Tibial artery (tissue), 4 donors: ENCODE measurements around the gene SCLT1.
A peak's percentile ranks its signal among the peaks of the same experiment; 100 is the strongest.

Experiments used
- DNase-seq, 2 donors: peaks; one replicate each; pipeline ENCODE4 v3.0.0-alpha.2; 2019
- H3K27ac ChIP-seq, 2 donors: fragments of 200-600 bp; sonication (generic) in 1 of 2; 1 replicate in 1 of 2; 2 replicates in 1 of 2; pipeline ENCODE4 v1.5.1; 2018 to 2019; ENCODE audit warnings: mild to moderate bottlenecking in 1 of 2
- H3K27me3 ChIP-seq, 2 donors: fragments of 200-600 bp; sonication (generic) in 1 of 2; one replicate each; pipeline versions ENCODE4 v1.5.1 to v1.6.0; 2016 to 2019
- H3K36me3 ChIP-seq, 3 donors: fragments of 200-600 bp; sonication (generic) in 2 of 3; one replicate each; pipeline ENCODE4 v1.5.1; 2016 to 2019; ENCODE audit warnings: mild to moderate bottlenecking in 2 of 3
- H3K4me1 ChIP-seq, 4 donors: fragments of 200-600 bp; sonication (generic) in 2 of 4; 1 replicate in 3 of 4; 2 replicates in 1 of 4; pipeline ENCODE4 v1.5.1; 2016 to 2019
- H3K4me3 ChIP-seq, 2 donors: fragments of 200-600 bp; sonication (generic) in 1 of 2; 1 replicate in 1 of 2; 2 replicates in 1 of 2; pipeline ENCODE4 v1.5.1; 2018 to 2019; ENCODE audit warnings: mild to moderate bottlenecking in 2 of 2
- H3K9me3 ChIP-seq, 3 donors: fragments of 200-600 bp; sonication (generic) in 1 of 3; one replicate each; pipeline ENCODE4 v1.5.1; 2016 to 2019
- intact Hi-C: fragments of 100-400 bp; cut with DNase I; formaldehyde crosslinking; loops from one replicate; pipeline ENCODE4 v1.15.0; 2023; ENCODE audit warnings: low total_unique reads
- TF ChIP-seq, protein P1 (sequence below), 2 experiments: fragments of 200-600 bp in 1 of 2; fragments of 450-650 bp in 1 of 2; IDR thresholded peaks; one replicate each; pipeline ENCODE4 v1.5.1; 2017 to 2019; ENCODE audit warnings: antibody characterized with exemption in 2 of 2, mild to moderate bottlenecking in 1 of 2, moderate library complexity in 1 of 2

Gene SCLT1

DNA sequence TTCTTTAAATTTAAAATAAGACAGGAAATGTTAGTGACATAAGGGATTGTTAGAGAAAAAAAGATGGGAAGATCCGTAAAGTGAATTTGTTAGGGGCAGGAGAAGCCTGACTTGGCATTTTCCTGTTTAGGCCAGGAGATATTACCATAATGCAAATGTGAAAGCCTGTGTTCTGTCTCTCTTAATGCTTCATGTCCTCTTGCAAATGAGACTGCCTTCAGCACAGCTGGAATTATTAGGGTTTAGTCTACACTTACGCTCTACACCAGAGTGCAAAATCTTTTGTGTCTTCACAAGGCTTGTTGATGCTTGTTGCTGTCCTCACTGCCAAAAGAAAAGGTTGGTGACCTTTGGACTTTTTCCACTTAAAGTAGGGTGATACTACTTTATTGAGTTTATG, 227.1 kb downstream of the SCLT1 start:
- Histone ChIP-seq H3K4me1 (peaks cover 0 to 12% (median 4%) of the 10 kb centered on the region in 4 donors), H3K36me3 (peaks cover 62 to 94% (median 93%) of the 10 kb centered on the region in 3 donors), H3K9me3 (no peaks in the 10 kb centered on the region), H3K27ac (no peak overlapping the region), H3K27me3 (no peaks in the 10 kb centered on the region), H3K4me3 (no peak overlapping the region)
- TF ChIP-seq, protein P1, sequence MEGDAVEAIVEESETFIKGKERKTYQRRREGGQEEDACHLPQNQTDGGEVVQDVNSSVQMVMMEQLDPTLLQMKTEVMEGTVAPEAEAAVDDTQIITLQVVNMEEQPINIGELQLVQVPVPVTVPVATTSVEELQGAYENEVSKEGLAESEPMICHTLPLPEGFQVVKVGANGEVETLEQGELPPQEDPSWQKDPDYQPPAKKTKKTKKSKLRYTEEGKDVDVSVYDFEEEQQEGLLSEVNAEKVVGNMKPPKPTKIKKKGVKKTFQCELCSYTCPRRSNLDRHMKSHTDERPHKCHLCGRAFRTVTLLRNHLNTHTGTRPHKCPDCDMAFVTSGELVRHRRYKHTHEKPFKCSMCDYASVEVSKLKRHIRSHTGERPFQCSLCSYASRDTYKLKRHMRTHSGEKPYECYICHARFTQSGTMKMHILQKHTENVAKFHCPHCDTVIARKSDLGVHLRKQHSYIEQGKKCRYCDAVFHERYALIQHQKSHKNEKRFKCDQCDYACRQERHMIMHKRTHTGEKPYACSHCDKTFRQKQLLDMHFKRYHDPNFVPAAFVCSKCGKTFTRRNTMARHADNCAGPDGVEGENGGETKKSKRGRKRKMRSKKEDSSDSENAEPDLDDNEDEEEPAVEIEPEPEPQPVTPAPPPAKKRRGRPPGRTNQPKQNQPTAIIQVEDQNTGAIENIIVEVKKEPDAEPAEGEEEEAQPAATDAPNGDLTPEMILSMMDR (IDR thresholded peaks at IDR 0.05): no peak
- no peak for DNase-seq
- intact Hi-C loops: loop anchor here (10.0 kb wide), 2 partner anchors 51 to 671 kb away; no protein-coding TSS in a partner anchor

DNA sequence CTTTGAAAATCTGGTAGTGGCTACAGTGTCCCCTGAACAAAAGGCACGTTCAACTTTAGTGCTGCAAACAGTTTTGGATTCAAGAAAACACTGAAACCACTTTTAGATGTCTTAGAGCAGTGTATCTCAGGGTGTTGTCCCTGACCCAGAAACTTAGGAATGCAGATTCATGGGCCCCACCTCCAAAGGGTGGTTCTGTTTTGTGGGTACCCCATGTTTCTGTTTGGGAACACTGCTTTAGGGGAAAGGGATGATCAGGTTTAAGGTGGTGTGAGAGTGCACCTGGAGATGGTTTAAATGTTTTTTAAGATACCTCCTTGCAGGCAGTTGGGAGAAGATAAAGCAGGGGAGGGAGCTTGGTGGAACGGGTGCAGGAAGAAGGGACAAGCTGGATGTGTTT, 228.2 kb downstream of the SCLT1 start:
- Histone ChIP-seq H3K4me3 (no peak overlapping the region), H3K27ac (no peak overlapping the region), H3K36me3 (peaks cover 51 to 96% (median 92%) of the 10 kb centered on the region in 3 donors), H3K4me1 (peaks cover 0 to 12% (median 4%) of the 10 kb centered on the region in 4 donors), H3K9me3 (no peaks in the 10 kb centered on the region), H3K27me3 (no peaks in the 10 kb centered on the region)
- TF ChIP-seq, protein P1 (IDR thresholded peaks at IDR 0.05): no peak
- intact Hi-C loops: loop anchor here (10.0 kb wide), 2 partner anchors 50 to 670 kb away; no protein-coding TSS in a partner anchor
- DNase-seq: no peak

DNA sequence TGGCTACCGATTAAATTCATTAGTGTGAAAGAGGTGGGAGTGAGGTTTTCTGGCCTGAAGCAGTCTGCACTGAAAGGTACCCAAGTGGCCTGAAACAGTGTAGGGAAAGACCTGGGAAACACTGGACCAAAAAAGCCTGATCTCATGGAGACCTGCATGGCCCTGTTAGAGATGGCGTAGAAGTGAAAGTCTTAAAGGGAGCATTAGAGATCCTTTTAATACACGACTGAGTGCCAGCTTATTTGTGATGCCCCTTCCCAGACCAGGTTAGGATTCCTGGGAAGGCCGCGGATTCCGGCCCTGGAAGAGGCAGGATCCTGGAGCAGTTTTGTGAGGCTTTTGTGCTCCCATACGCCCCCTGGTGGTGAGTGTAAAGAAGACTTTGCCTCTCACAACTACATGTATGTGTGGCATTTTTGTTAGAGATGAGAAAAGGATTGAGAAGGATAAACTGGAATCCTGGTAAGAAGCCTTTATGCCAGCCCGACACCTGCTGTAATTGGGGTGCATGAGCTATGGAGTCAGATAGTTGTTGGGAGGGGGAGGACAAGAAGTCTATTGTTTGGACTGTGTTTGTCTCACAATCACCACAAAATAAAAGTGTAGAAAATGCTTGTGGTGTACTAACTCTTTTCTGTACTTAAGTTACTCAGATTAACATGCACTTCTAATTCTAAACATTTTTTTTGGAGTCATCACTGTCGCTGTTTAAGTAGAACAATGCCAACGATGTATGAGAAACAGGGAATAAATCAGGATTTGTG, 229.8 kb downstream of the SCLT1 start:
- Histone ChIP-seq H3K36me3 (peaks cover 39 to 96% (median 80%) of the 10 kb centered on the region in 3 donors), H3K9me3 (no peaks in the 10 kb centered on the region), H3K27ac (peak overlapping the region in 1 of 2 donors; percentile 55), H3K27me3 (no peaks in the 10 kb centered on the region), H3K4me1 (peaks cover 0 to 27% (median 15%) of the 10 kb centered on the region in 4 donors), H3K4me3 (no peak overlapping the region)
- intact Hi-C loops: loop anchor here (5.0 to 10.0 kb wide), 3 partner anchors 49 to 669 kb away; no protein-coding TSS in a partner anchor
- TF ChIP-seq, protein P1 (IDR thresholded peaks at IDR 0.05): peak; percentile 82 to 84
- peak; percentile 58 to 84 for DNase-seq

DNA sequence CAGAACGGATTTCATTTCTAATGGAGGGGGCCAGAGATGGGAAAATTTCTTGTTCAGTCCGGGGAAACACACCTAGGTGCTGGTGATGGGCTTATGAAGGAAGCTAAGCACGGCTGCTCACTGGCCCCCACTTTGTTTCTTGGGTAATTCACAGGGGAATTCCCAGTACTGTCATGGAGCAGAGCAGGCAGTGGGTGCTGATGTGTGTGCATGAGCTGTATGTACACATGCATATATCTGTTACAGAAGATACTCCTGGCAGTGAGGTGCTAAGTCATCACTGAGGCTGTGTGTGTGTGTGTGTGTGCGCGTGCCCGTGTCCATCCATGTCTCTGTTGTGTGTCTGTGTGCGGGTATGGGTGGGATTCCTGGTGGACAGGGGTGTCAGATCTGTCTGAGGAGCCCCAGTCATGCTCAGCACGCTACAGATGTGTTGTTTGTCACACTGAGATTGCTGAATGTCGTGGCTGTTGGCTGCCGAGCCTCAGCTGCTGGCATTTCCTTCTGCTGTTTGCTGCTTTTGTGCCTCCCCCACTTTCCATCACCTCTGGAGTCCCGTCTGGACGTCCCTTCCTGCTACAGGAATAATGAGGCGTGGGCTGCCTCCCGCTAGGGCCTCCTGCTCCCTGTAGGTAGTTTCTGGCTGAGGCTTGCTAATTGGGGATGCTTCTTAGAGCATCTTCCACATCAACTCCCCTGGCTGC, 230.6 kb downstream of the SCLT1 start:
- H3K27me3 ChIP-seq: no peaks in the 10 kb centered on the region
- TF ChIP-seq, protein P1 (IDR thresholded peaks at IDR 0.05): no peak
- peaks cover 37 to 96% (median 80%) of the 10 kb centered on the region in 3 donors for H3K36me3 ChIP-seq
- DNase-seq: no peak
- no peaks in the 10 kb centered on the region for H3K9me3 ChIP-seq
- H3K4me3 ChIP-seq: no peak overlapping the region
- intact Hi-C loops: loop anchor here (5.0 to 10.0 kb wide), 3 partner anchors 48 to 668 kb away; no protein-coding TSS in a partner anchor
- H3K4me1 ChIP-seq: peaks cover 0 to 35% (median 15%) of the 10 kb centered on the region in 4 donors
- H3K27ac ChIP-seq: peak overlapping the region in 1 of 2 donors; percentile 55

DNA sequence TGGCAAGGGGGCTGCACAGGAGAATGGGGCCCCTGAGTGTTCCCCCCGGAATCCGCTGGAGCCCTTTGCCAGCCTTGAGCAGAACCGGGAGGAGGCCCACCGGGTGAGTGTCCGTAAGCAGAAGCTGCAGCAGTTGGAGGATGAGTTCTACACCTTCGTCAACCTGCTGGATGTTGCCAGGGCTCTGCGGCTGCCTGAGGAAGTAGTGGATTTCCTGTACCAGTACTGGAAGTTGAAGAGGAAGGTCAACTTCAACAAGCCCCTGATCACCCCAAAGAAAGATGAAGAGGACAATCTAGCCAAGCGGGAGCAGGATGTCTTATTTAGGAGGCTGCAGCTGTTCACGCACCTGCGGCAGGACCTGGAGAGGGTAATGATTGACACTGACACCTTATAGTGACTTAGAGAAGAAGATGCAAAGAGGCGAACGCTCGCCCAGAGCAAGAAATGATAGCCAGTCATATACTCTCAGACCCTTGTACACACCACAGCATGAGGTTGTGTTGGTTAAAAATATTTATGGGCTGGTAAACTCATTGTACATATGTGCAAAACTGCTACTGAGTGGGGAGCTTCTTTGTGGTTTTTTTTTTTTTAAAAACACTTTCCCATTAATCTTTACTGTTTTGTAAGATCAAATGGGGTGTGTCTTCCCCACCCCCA, 231.4 kb downstream of the SCLT1 start:
- H3K27me3 ChIP-seq: no peaks in the 10 kb centered on the region
- H3K4me3 ChIP-seq: no peak overlapping the region
- peaks cover 37 to 96% (median 80%) of the 10 kb centered on the region in 3 donors for H3K36me3 ChIP-seq
- H3K9me3 ChIP-seq: no peaks in the 10 kb centered on the region
- intact Hi-C loops: loop anchor here (5.0 to 10.0 kb wide), 3 partner anchors 47 to 667 kb away; no protein-coding TSS in a partner anchor
- TF ChIP-seq, protein P1 (IDR thresholded peaks at IDR 0.05): no peak
- H3K27ac ChIP-seq: no peak overlapping the region
- DNase-seq: no peak
- H3K4me1 ChIP-seq: peaks cover 0 to 37% (median 15%) of the 10 kb centered on the region in 4 donors
